ENCODE measurements around the gene ARRDC1. TPM values are rescaled to one million over a fixed set of nuclear protein-coding genes. Genes with fewer than 3 reads are reported as not detected.

ARRDC1 gene
- total RNA-seq, 1 donor from 2014 or later, result 36.5 TPM

GRCh38 chr9:137660144-137660543 lies 54.7 kb downstream of the ARRDC1 start:
- Mint-ChIP-seq H3K9me3 (no peaks in the 10 kb centered on the region), H3K27ac (peak overlapping the region; percentile 17), H3K4me1 (peaks cover 10% of the 10 kb centered on the region), H3K36me3 (no peaks in the 10 kb centered on the region), H3K27me3 (ENCODE audit: low read depth) (no peaks in the 10 kb centered on the region), H3K4me3 (no peak overlapping the region)
- no peak for TF ChIP-seq CTCF (IDR thresholded peaks at IDR 0.05; ENCODE audit: unreplicated experiment)
- no peak for DNase-seq (ENCODE audit: low spot score in 2 of 2, unreplicated experiment in 2 of 2)

GRCh38 chr9:137663584-137663983 lies 58.1 kb downstream of the ARRDC1 start:
- H3K4me3 Mint-ChIP-seq, result no peak overlapping the region
- H3K27me3 Mint-ChIP-seq (ENCODE audit: low read depth), result no peaks in the 10 kb centered on the region
- no peak overlapping the region for H3K27ac Mint-ChIP-seq
- peaks cover 33% of the 10 kb centered on the region for H3K4me1 Mint-ChIP-seq
- DNase-seq (ENCODE audit: low spot score in 2 of 2, unreplicated experiment in 2 of 2), result no peak
- no peak for TF ChIP-seq CTCF (IDR thresholded peaks at IDR 0.05; ENCODE audit: unreplicated experiment)
- peaks cover 3% of the 10 kb centered on the region for H3K36me3 Mint-ChIP-seq
- no peaks in the 10 kb centered on the region for H3K9me3 Mint-ChIP-seq

- no peak overlapping the region for H3K4me3 Mint-ChIP-seq
- peaks cover 11% of the 10 kb centered on the region for H3K36me3 Mint-ChIP-seq
- DNase-seq (ENCODE audit: low spot score in 2 of 2, unreplicated experiment in 2 of 2), result no peak
- TF ChIP-seq CTCF (IDR thresholded peaks at IDR 0.05; ENCODE audit: unreplicated experiment), result no peak
- H3K27ac Mint-ChIP-seq, result peak overlapping the region; percentile 78
- H3K4me1 Mint-ChIP-seq, result peaks cover 33% of the 10 kb centered on the region
- H3K27me3 Mint-ChIP-seq (ENCODE audit: low read depth), result no peaks in the 10 kb centered on the region
- H3K9me3 Mint-ChIP-seq, result no peaks in the 10 kb centered on the region
These were observed 59.2 kb downstream of the ARRDC1 start for GRCh38 chr9:137664676-137665075.

Other genes starting within 250 kb of the ARRDC1 start
- gene EXD3, start 182.5 kb upstream of the ARRDC1 start, total RNA-seq, result 37.2 to 38.2 TPM (median 37.3 TPM) in 3 replicates
- 19.9 to 22.1 TPM (median 21.4 TPM) in 3 replicates for gene NOXA1, start 182.3 kb upstream of the ARRDC1 start, total RNA-seq
- 1.4 to 1.7 TPM (median 1.6 TPM) in 3 replicates for gene ENTPD8, start 164.3 kb upstream of the ARRDC1 start, total RNA-seq
- 85.3 to 85.6 TPM (median 85.3 TPM) in 3 replicates for gene NSMF, start 146.4 kb upstream of the ARRDC1 start, total RNA-seq
- 5.3 to 5.7 TPM (median 5.6 TPM) in 3 replicates for gene PNPLA7, start 55.3 kb upstream of the ARRDC1 start, total RNA-seq
- 22.7 to 26.6 TPM (median 26.2 TPM) in 3 replicates for gene MRPL41, start 53.8 kb upstream of the ARRDC1 start, total RNA-seq
- 55.0 to 59.4 TPM (median 56.1 TPM) in 3 replicates for gene DPH7, start 26.8 kb upstream of the ARRDC1 start, total RNA-seq
- 31.1 to 33.2 TPM (median 31.9 TPM) in 3 replicates for gene ZMYND19, start 15.2 kb upstream of the ARRDC1 start, total RNA-seq
- gene EHMT1, start 13.3 kb downstream of the ARRDC1 start, total RNA-seq, result 133 to 147 TPM (median 136 TPM) in 3 replicates

Measured in mesothelial cell of epicardium (in vitro differentiated cells).